Neural cell (in vitro differentiated cells): ENCODE measurements around the gene HPSE2.

Experiments
- RAD21 ChIP-seq: fragments of 450-650 bp; conservative IDR thresholded peaks from 2 replicates; pipeline ENCODE4 v1.6.1; 2014; ENCODE audit warnings: antibody characterized with exemption, mild to moderate bottlenecking, moderate library complexity
- TF ChIP-seq, protein P1 (sequence below): fragments of 450-650 bp; IDR thresholded peaks from 2 replicates; pipeline ENCODE4 v1.5.1; 2014; ENCODE audit warnings: antibody characterized with exemption, mild to moderate bottlenecking, moderate library complexity; ENCODE audit not compliant: poor library complexity, severe bottlenecking
- TF ChIP-seq, protein P2 (sequence below): IDR thresholded peaks from 2 replicates; pipeline ENCODE4 v1.6.1; 2012; ENCODE audit warnings: borderline replicate concordance

DNA sequence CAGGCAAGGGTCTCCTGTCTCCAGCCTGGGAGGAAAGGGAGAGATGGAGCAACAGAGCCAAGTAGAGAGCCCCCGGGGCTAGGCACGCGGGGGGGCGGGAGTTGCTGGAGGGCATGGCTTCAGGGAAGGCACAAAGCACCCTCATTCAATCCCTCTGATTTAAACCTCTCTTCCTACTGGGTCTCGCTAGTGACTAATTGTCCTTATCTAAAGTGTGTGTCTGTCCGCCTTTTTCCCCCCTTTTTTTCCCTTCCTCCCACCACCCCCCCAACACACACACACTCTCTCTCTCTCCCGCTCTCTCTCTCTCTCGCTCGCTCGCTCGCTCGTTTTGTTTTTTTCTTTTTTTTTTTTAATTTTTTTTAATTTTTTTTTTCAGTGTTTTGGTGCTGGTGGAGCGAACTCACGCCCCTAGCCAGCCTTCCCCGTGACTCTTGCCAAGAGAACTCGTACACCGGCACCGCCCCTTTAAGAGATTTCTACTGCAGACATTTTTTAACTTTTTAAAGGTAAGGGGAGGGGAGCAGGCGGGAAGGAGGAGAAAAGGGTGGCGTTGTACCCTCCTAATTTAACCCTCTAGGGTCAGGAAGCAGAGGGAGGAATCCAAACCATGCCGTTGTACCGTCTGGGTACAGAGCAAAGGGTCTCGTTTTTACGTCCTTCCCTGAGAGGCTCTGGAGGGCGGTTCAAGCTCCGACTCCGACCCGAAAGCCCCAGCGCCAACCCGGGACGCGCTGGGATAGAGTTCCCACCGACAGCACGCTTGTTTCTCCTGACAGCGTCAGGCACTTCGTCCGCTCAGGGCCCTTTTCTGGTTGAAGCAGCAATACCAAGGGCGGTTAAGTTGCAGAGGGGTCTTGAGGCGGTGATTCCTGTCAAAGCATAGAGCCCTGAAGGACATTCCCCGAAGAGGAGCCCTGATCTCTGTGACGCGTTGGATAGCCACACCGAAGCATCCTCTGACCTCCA is at the start of gene HPSE2:
- TF ChIP-seq, protein P1, sequence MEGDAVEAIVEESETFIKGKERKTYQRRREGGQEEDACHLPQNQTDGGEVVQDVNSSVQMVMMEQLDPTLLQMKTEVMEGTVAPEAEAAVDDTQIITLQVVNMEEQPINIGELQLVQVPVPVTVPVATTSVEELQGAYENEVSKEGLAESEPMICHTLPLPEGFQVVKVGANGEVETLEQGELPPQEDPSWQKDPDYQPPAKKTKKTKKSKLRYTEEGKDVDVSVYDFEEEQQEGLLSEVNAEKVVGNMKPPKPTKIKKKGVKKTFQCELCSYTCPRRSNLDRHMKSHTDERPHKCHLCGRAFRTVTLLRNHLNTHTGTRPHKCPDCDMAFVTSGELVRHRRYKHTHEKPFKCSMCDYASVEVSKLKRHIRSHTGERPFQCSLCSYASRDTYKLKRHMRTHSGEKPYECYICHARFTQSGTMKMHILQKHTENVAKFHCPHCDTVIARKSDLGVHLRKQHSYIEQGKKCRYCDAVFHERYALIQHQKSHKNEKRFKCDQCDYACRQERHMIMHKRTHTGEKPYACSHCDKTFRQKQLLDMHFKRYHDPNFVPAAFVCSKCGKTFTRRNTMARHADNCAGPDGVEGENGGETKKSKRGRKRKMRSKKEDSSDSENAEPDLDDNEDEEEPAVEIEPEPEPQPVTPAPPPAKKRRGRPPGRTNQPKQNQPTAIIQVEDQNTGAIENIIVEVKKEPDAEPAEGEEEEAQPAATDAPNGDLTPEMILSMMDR, result no peak
- no peak for TF ChIP-seq RAD21
- TF ChIP-seq, protein P2, sequence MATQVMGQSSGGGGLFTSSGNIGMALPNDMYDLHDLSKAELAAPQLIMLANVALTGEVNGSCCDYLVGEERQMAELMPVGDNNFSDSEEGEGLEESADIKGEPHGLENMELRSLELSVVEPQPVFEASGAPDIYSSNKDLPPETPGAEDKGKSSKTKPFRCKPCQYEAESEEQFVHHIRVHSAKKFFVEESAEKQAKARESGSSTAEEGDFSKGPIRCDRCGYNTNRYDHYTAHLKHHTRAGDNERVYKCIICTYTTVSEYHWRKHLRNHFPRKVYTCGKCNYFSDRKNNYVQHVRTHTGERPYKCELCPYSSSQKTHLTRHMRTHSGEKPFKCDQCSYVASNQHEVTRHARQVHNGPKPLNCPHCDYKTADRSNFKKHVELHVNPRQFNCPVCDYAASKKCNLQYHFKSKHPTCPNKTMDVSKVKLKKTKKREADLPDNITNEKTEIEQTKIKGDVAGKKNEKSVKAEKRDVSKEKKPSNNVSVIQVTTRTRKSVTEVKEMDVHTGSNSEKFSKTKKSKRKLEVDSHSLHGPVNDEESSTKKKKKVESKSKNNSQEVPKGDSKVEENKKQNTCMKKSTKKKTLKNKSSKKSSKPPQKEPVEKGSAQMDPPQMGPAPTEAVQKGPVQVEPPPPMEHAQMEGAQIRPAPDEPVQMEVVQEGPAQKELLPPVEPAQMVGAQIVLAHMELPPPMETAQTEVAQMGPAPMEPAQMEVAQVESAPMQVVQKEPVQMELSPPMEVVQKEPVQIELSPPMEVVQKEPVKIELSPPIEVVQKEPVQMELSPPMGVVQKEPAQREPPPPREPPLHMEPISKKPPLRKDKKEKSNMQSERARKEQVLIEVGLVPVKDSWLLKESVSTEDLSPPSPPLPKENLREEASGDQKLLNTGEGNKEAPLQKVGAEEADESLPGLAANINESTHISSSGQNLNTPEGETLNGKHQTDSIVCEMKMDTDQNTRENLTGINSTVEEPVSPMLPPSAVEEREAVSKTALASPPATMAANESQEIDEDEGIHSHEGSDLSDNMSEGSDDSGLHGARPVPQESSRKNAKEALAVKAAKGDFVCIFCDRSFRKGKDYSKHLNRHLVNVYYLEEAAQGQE, result no peak
